GM19193 (cell line): ENCODE data around the gene ACER3.

Source experiments
- POLR2A ChIP-seq: IDR thresholded peaks from 4 replicates; pipeline ENCODE4 v1.6.1; 2011; ENCODE audit not compliant: insufficient read depth, insufficient read length; ENCODE audit errors: extremely low read depth

ACER3 gene

DNA sequence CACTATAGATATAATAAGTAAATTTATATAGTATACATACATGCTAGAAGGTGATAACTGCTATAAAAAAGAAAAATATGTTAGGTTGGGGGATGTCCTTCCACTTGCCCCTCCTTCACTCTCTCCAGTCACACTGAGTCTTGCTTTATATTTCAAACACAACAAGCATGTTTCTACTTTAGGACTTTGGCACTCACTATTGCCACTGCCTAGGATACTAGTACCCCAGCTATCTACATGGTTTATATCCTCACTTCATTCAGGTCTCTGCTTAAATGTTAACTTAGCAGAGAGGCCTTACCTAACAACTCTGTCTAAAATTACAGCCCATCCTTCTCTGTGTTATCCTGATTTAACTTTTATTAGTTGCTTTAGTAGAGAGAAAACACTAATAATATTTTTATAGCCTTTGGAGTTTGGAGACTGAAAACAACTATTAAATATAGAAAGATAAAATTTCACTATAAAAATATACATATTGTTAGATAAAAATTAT lies 134.4 kb downstream of the ACER3 start:
- no peak for TF ChIP-seq POLR2A

DNA sequence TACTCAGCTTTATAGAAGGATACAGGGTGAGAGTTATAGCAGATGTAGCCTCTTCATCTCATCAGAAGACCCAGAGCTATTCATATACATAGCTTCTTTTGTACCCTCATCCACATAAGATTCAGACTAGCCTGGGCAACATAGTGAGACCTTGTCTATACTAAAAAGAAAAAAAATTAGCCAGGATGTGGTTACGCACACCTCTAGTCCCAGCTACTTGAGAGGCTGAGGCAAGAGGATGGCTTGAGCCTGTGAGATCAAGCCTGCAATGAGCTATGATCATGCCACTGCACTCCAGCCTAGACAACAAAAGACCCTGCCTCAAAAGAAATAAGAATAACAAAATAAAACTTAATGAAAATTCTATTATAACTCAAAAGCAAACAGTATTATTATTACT lies 136.8 kb downstream of the ACER3 start:
- TF ChIP-seq POLR2A, result no peak

DNA sequence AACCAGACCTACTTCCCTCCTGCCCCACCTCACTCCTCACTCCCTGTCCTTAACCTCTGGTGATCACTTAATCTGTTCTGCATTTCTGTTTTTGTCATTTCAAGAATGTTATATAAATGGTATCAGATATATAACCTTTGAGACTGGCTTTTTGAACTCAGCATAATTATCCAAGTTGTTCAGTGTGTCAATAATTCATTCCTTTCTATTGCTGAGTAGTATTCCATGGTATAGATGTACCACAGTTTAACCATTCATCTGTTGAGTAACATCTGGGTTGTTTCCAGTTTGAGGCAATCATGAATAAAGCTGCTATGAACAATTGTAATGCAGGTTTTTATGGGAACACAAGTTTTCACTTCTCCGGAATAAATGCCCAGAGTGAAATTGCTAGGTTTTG lies 138.9 kb downstream of the ACER3 start:
- TF ChIP-seq POLR2A, result no peak

DNA sequence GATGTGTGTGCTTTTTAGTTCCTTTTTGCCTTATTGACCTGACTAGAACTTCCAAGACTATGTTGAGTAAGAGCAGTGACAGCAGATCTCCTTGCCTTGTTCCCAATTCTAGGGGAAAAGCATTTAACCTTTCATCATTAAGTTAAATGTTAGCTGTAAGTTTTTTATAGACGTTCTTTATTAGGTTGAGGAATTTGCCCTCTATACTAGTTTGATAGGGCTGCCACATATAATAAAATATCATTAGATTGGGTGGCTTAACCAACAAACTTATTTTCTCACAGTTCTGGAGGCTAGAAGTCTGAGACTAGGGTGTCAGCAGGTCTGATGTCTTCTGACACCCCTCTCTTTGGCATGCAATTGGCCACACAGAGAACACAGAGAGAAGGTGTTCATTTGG lies 140.9 kb downstream of the ACER3 start:
- no peak for TF ChIP-seq POLR2A

DNA sequence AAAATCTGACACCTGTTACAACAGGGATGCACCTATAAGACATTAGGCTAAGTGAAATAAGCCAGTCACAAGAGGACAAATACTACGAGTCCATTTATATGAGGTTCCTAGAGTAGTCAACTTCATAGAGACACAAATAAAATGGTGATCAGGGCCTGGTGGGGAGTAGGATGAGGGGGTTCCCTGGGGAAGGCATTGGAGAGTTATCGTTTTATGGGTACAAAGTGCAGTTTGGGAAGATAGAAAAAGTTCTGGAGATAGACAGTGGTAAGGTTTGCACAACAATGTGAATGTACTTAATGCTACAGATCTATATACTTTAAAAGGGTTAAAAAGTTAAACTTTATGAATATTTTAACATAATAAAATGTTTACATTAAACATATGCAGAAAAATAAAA lies 142.1 kb downstream of the ACER3 start:
- no peak for TF ChIP-seq POLR2A

DNA sequence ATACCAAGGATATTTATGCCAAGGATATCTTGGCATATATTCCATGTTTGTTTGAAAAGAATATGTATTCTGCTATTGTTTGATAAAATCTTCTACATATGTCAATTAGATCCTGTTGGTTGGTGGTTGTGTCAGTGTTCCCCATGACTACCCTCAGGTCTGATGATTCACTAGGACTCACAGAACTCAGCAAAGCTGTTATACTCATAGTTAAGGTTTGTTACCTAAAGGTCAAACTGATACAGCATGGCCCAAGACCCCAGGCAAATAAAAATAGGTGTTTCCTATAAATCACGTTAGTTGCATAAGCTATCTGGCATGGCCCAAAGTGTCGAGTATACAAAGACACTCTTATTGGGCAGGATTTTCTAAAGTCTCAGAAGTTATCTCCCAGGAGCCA lies 143.2 kb downstream of the ACER3 start:
- TF ChIP-seq POLR2A, result no peak

DNA sequence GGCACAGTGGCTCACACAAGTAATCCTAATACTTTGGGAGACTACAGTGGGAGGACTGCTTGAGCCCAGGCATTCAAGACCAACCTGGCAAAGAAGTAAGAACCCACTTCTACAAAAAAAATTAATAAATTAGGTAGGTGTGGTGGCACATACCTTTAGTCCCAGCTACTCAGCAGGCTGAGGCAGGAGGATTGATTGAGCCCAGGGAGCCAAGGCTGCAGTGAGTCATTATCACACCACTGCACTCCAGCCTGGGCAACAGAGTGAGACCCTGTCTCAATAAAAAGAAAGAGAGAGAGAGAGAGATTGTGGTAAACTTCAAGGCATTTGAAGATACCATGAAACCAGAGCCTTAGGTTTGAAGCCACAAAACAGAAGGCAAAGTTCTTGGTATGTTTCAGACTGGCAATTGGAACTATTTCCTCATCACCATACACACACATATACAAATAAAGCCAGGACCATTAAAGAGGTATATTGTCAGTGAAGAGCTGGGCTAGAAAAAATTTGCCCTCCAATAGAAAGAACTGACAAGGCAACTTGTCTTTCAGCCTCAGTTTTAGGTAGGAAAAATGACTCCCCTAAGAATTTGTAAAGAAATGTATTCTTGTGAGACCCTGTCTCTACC lies 148.9 kb downstream of the ACER3 start:
- TF ChIP-seq POLR2A, result no peak

DNA sequence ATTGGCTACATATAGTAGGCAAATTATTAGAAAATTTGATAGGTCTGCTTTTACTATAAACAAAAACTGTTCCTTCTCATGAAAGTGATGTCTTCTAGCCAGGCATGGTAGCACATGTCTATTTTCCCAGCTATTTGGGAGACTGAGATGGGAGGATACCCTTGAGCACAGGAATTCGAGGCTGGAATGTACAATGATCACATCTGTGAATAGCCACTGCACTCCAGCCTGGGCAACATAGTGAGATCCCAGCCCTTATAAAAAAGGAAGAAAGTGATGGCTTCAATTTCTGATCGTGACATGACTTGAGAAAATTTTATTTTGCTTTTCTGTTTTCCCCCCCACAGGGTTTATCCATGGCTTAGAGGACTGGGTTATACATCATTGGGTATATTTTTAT lies 154.0 kb downstream of the ACER3 start:
- no peak for TF ChIP-seq POLR2A

DNA sequence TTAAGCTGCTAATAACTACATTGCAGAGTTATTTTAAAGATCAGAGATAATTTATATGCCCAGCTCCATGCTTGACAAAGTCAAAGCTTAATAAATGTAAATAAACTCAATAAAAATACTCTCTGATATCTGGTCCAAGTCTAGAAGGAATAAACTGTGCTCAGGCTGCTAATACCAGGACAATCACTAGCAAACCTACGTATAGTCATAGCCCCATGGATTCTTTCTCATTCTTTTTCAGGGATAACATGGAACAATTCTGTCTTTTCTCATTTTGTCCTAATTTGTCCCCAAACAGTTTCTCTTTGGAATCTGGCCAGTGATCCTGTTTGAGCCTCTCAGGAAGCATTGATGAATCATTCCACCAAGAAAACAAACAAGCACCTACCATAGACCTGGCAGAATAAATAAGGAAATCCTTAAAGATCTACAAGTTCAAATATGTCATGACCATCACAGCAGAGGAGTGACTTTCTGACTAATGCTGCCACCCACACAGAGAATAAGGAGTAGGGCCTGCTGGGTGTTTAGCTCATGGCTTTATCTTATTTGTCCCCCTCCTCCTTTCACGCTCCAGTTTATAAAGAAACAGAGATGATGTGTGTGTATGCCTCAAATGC lies 159.4 kb downstream of the ACER3 start:
- no peak for TF ChIP-seq POLR2A

DNA sequence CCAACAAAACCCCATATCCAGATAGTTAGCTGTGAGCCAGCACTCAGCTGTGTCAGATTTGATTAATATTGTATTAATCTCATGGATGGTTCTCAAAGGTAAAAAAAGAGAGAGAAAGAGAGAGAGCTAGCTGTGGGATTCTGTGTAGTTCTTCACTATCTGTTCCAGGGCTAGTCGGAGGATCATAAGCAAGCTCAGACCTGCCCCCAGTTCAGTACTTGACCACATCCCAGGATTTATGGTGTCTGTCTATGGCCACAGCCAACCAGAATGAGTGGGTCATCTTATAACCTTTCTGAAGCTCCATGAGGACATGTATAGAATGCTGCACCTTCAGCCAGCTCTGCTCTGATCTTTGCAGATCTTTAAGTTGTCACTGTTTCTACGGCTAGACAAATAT lies 160.0 kb downstream of the ACER3 start:
- no peak for TF ChIP-seq POLR2A

DNA sequence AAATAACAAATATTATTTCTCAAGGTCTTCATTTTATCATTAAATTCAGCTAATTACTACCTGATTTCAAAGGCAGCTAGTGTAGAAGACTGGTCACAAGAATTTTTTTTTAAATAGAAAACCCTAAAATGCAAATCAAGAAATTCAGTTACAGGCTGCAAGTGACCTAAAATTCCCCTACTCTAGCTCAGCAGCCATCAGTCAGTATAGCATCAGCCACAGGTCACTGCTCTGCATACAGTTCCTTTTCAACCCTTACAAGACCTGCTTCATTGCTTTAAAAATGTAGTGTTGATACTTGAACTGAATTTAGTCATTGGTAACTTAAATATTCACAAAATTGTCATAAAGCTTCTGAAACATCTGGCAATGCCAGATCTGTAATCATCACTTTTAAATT lies 164.0 kb downstream of the ACER3 start:
- no peak for TF ChIP-seq POLR2A

DNA sequence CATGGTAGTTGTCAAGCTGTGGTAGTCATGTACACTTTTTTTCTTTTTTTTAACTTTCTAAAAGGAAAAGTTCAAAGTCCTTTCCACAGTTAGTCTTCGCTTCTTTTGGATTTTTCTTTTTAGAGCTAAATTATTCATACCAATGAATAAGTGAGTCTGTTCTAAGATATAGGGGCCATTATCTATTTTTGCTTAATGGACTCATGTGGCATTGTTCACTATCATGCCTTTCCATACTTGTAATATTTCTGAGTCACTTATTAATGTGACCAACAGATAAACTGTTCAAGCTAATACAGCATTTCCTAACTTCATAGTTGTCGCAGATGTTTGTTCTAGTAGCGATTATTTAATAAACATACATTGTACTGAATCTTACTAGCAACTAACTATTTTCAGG lies 165.5 kb downstream of the ACER3 start:
- TF ChIP-seq POLR2A, result no peak

DNA sequence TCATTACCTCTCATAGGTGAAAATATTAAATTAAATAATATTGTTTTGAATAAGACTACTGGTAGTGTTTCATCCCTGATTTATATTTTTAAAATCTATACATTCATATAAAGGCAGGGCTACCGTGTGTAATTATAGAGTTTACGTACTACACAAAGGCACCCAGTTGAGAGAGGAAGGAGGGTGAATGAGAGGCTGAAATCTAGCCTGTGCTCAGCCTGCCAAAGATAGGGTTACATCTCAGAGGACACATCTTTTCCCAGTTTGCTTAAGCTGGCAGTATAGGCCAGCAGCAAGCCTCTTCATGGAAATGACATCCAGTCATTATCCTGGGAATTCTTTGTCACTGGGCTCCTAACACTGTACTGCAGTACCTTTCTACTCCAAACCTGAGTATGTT lies 166.0 kb downstream of the ACER3 start:
- no peak for TF ChIP-seq POLR2A

DNA sequence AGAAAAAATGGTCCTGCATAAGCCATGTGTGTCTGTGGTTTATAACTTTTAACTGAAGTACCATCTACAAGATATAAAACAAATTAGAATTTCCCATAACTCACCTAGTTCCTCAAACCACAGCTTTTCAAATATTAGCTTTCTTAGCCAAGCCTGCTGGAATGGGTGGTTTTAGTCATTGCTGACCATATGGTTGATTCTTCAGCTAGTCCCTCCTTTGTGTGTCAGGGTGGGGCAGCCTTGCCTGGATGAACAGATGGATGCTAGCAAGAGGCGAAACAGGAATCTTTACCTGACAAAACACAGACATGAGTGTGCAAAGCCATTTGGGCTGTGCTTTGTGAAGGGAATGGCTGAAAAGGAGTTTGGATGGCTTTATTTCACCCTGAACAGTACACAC lies 166.6 kb downstream of the ACER3 start:
- no peak for TF ChIP-seq POLR2A

DNA sequence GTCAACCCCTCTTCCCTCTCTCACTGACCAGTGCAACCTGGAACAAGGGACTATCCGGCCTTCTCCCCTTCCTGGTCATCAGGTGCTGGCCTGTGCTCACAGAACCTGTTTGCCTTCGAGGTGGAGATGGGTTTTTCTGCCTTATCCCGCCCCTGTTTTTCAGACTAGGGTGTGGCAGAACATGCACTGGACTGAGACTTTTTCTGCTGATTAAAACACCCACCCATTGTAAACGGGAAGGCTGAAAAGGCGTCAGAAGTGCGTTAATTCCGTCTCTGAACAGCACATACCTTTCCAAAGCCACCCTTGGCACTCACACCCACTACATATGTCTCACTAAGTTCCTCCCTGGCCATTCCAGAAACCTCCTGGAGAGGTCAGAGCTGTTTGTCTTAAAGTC lies 169.1 kb downstream of the ACER3 start:
- no peak for TF ChIP-seq POLR2A

DNA sequence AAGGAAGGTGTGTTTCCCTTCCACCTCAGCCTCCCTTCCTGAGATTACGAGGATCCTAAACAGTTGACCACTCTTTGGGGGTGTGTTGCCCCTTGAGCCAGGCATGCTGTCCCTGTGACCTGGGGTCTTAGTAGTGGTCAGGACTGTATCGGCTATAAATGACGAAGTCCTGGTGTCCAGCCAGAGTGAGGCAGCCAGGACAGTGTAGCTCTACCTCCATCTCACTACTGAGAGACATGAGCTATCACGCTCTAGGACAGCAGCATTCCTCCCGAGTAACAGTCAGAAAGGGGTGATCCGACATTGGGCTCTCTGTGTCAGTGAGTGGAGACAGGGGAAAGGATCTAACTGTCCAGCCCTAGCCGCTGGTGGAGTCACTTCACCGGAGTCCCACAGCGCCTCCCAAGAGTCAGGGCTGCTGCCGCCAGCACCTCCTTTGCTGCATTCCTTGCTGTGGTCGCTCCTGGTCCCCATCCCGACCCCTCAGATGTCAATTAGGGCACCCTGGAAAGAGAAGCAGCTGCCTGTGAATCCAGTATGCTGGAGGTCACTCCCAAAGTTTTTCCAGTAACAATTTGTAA lies 170.2 kb downstream of the ACER3 start:
- no peak for TF ChIP-seq POLR2A

DNA sequence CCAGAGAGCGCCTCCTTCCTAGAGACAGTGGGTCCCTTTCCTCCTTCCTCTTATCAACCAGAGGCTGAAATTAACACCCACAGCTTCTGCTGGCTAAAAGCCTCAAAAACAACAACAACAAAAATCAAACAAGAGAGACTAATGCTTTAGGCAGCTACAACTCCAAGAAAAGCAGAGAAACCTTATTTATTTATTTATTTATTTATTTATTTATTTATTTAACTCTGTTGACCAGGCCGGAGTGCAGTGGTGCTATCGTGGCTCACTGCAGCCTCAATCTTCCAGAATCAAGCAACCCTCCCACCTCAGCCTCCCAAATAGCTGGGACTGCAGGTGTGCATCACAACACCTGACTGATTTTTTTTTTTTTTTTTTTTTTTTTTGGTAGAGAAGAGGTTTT lies 170.9 kb downstream of the ACER3 start:
- no peak for TF ChIP-seq POLR2A

DNA sequence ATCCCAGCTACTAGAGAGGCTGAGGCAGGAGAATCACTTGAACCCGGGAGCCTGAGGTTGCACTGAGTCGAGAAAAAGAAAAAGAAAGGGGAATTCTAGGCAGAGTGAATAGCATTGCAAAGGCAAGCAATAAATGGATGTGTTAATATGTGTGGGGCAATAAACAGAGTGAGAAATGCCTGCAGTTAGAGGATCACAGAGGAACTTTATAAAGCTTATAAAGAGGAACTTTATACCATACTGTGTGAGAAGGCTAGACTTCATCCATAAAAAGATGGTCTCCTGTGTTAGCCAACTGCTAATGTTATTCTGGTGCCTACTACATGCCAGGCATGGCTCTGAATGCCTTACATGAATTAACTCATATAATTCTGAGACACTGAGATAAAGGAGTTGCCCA lies 174.3 kb downstream of the ACER3 start:
- no peak for TF ChIP-seq POLR2A

DNA sequence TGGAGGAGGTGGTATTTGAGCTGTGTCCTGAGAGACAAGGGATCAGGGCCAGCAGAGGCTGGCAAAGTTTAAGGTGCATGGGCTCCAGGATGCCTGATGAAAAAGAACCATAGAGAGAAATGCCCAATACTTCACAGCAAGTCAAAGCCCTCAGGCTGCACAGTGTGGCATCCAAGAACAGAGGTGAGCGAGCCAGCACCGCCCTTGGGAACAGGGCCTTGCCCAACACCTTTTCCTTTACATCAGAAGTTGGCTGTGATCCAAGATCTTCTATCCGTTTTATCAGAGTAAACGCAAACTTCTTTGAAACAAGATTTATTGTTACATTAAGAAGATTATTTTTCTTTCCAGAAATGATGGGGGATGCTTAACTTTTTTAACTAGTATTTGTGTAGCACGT lies 174.9 kb downstream of the ACER3 start:
- no peak for TF ChIP-seq POLR2A
